Urinary bladder (tissue), 4 donors: ENCODE results near the gene TFE3. TPM values are rescaled to one million over a fixed set of nuclear protein-coding genes. Genes with fewer than 3 reads are reported as not detected.
"Not testable (repeated sequence)": the region's sequence is repeated elsewhere in the genome, so short reads cannot be mapped to it uniquely, and the experiment has no call there.

Experiments
- DNase-seq: peaks from one replicate; pipeline ENCODE4 v3.0.0-alpha.2; 2015; ENCODE audit errors: extremely low spot score
- H3K27ac ChIP-seq: one replicate; pipeline ENCODE4 v1.5.1; 2013; ENCODE audit warnings: low read depth, mild to moderate bottlenecking, moderate library complexity
- H3K36me3 ChIP-seq: one replicate; pipeline ENCODE4 v1.6.1; 2013; ENCODE audit warnings: mild to moderate bottlenecking, moderate library complexity; ENCODE audit not compliant: insufficient read depth
- H3K4me1 ChIP-seq: one replicate; pipeline ENCODE4 v1.6.1; 2013; ENCODE audit warnings: mild to moderate bottlenecking, moderate library complexity; ENCODE audit not compliant: insufficient read depth
- H3K4me3 ChIP-seq: one replicate; pipeline ENCODE4 v1.5.1; 2013; ENCODE audit warnings: low read depth, low read length
- whole genome bisulfite sequencing: extraction: QIAGEN DNeasy Blood & Tissue Kit; methylation state at CpG from one replicate; pipeline ENCODE4 v1.1.7; 2013; 5-methylcytosine and 5-hydroxymethylcytosine counted together
- polyA plus RNA-seq: library from polyadenylated mRNA; stranded (reverse); fragments of 200-250 nt; gene quantifications from one replicate; pipeline ENCODE4 v1.2.3, GENCODE V29; 2013
- total RNA-seq: library from RNA; depleted of rRNA; stranded (reverse); fragments of >200 nt; gene quantifications from one replicate; pipeline ENCODE4 v1.2.3, GENCODE V29; 2014
- donor health status: healthy with polysubstance abuse.
- donor health status: healthy.

The TFE3 gene
- total and polyA plus RNA-seq, 2 donors, result 11.7 to 63.5 TPM

GRCh38 chrX:49002091-49002935 lies 40.8 kb downstream of the TFE3 start, which contains the start of gene GRIPAP1:
Gene GRIPAP1, minus strand, starts transcription at chrX:49002264. Its CDS starts 35 bp downstream, at chrX:49002229.
- no peaks in the 10 kb centered on the region for H3K36me3 ChIP-seq
- WGBS, result under 1% methylated on average over 38 of the region's 38 CpGs
- peak within 1 kb of the TSS; percentile 70 for H3K4me3 ChIP-seq
- DNase-seq, result peak; percentile 78
- peak within 1 kb of the TSS; percentile 87 for H3K27ac ChIP-seq
- no peaks in the 10 kb centered on the region for H3K4me1 ChIP-seq

GRCh38 chrX:49001521-49002090 lies 41.6 kb downstream of the TFE3 start:
- DNase-seq, result peak; percentile 0
- H3K4me3 ChIP-seq, result peak overlapping the region; percentile 70
- no peak overlapping the region for H3K27ac ChIP-seq
- WGBS, result 2% methylated on average over 17 of the region's 17 CpGs
- no peaks in the 10 kb centered on the region for H3K4me1 ChIP-seq
- peaks cover 3% of the 10 kb centered on the region for H3K36me3 ChIP-seq

DNA sequence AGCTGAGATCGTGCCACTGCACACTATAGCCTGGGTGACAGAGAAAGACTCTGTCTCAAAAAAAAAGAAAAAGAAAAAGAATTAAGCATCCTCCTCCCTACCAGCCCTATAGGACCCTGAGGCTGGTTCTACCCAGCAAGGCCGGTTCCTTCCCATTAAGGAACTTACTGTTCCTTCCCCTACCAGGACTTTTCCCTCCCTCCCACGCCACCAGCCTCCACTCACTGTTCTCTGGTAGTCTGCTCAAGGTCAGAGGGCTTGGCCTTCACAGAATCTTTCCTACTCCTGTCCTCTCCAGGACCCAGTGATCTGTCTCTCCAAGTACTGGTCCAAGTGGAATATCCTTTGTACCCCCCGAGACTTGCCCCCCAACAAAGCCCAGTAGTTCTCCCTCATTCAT lies 42.5 kb downstream of the TFE3 start:
- 98% methylated on average over 4 of the region's 4 CpGs for WGBS
- no peaks in the 10 kb centered on the region for H3K4me1 ChIP-seq
- no peak overlapping the region for H3K4me3 ChIP-seq
- no peak for DNase-seq
- H3K27ac ChIP-seq, result no peak overlapping the region
- H3K36me3 ChIP-seq, result peaks cover 3% of the 10 kb centered on the region

DNA sequence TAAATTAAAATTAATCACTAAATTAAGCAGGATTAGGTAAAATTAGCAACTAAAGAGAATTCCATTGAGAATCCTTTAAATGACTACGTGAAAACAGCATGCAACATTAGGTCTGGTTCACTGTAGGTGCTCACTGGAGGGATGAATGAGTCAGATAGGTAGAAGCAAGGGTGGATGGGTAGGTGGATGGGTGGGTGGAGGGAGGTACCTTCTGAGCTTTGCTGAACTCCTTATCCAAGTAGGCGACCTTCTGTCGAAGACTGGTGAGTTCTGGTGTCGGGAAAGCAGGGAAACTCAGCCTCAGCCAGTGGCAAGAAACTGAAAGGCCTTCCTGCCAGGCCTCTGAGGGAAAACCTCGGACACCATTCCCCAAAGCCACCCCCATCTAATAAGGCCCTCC lies 44.1 kb downstream of the TFE3 start:
- no peak overlapping the region for H3K4me3 ChIP-seq
- DNase-seq, result no peak
- no peaks in the 10 kb centered on the region for H3K4me1 ChIP-seq
- WGBS, result 92% methylated on average over 5 of the region's 5 CpGs
- H3K36me3 ChIP-seq, result peaks cover 3% of the 10 kb centered on the region
- H3K27ac ChIP-seq, result no peak overlapping the region

DNA sequence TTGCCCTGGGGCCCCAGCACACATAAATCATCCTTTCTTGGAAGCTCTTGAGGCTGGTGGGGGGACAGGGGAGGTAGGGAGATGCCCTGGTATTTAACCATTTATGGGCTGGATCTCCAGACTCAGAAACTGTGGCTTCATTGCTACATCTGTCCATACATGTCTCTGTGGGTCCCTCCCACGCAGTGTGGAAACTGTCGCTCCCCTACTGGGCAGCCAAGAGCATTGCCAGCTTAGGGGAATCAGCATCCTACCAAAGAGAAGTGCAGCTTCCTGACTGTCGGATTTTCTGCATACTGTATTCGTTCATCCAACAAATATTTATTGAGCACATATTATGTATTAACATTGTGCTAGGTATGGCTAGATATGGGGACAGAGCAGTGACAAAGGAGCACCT lies 44.8 kb downstream of the TFE3 start:
- H3K4me1 ChIP-seq, result no peaks in the 10 kb centered on the region
- H3K4me3 ChIP-seq, result no peak overlapping the region
- peaks cover 3% of the 10 kb centered on the region for H3K36me3 ChIP-seq
- DNase-seq, result no peak
- 91% methylated on average over 4 of the region's 4 CpGs for WGBS
- H3K27ac ChIP-seq, result no peak overlapping the region

DNA sequence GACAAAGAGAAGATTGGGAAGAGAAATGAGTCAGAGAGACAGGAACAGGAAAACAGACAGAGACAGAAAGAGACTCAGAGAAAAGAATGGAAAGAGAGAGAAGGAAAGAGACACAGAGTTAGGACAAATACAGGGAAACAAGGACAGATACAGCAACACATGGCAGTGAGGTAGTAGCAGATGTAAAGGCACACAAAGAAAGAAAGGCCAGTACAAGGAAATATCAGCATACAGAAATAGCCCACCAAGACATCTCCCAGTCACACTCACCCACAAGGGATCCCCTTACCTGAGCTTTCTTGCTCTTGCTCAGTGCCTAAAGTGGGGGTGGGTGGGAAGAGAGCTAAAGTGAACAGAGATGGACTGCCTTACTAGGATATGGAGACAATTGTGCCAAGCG lies 45.3 kb downstream of the TFE3 start:
- H3K36me3 ChIP-seq, result peaks cover 3% of the 10 kb centered on the region
- no peak for DNase-seq
- WGBS, result 82% methylated on average over 1 of the region's 1 CpG

GRCh38 chrX:48997455-48997854 lies 45.7 kb downstream of the TFE3 start:
- Histone ChIP-seq H3K4me1 (no peaks in the 10 kb centered on the region), H3K36me3 (peaks cover 3% of the 10 kb centered on the region), H3K4me3 (no peak overlapping the region), H3K27ac (no peak overlapping the region)
- DNase-seq, result no peak
- 97% methylated on average over 3 of the region's 3 CpGs for WGBS

More for the DNA sequence above, 45.3 kb downstream of the TFE3 start:
- H3K4me1 ChIP-seq, result no peaks in the 10 kb centered on the region
- no peak overlapping the region for H3K4me3 ChIP-seq
- H3K27ac ChIP-seq, result no peak overlapping the region

DNA sequence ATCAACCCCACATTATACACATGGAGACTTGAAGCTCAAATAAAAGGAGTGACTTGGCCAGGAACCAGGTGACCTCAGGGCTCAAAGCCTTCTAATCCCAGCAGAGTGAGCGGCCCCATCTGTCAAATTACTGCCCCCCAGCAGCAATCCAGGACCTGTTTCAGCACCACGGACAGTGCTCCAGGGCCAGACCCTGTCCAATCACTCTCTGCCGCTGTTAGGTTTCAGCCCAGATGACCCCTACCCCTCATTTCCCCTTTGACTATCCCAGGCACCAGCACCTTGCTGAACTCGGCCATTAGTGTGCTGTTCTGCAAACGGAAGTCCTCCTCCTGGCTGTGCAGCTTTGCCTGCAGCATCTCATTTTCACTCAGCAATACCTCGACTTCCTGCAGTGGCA lies 46.2 kb downstream of the TFE3 start:
- WGBS, result 65% methylated on average over 6 of the region's 6 CpGs
- Histone ChIP-seq H3K4me1 (no peaks in the 10 kb centered on the region), H3K27ac (no peak overlapping the region), H3K4me3 (no peak overlapping the region), H3K36me3 (peaks cover 3% of the 10 kb centered on the region)
- no peak for DNase-seq

GRCh38 chrX:48992341-48992740 lies 50.8 kb downstream of the TFE3 start:
- Histone ChIP-seq H3K27ac (no peak overlapping the region), H3K4me1 (no peaks in the 10 kb centered on the region), H3K36me3 (peaks cover 5% of the 10 kb centered on the region), H3K4me3 (no peak overlapping the region)
- no peak for DNase-seq

GRCh38 chrX:48989483-48989882 lies 53.7 kb downstream of the TFE3 start:
- no peak overlapping the region for H3K4me3 ChIP-seq
- no peaks in the 10 kb centered on the region for H3K4me1 ChIP-seq
- no peak overlapping the region for H3K27ac ChIP-seq
- DNase-seq, result no peak
- WGBS, result 68% methylated on average over 4 of the region's 4 CpGs
- peaks cover 6% of the 10 kb centered on the region for H3K36me3 ChIP-seq

GRCh38 chrX:48983896-48984295 lies 59.3 kb downstream of the TFE3 start:
- H3K4me3 ChIP-seq, result no peak overlapping the region
- H3K27ac ChIP-seq, result no peak overlapping the region
- H3K4me1 ChIP-seq, result no peaks in the 10 kb centered on the region
- WGBS, result 71% methylated on average over 3 of the region's 3 CpGs
- H3K36me3 ChIP-seq, result peaks cover 12% of the 10 kb centered on the region
- DNase-seq, result no peak

- WGBS, result 93% methylated on average over 17 of the region's 17 CpGs
- Histone ChIP-seq H3K4me1 (no peaks in the 10 kb centered on the region), H3K36me3 (peaks cover 12% of the 10 kb centered on the region), H3K27ac (no peak overlapping the region), H3K4me3 (no peak overlapping the region)
- no peak for DNase-seq
These were observed 60.1 kb downstream of the TFE3 start for GRCh38 chrX:48983081-48983480.

DNA sequence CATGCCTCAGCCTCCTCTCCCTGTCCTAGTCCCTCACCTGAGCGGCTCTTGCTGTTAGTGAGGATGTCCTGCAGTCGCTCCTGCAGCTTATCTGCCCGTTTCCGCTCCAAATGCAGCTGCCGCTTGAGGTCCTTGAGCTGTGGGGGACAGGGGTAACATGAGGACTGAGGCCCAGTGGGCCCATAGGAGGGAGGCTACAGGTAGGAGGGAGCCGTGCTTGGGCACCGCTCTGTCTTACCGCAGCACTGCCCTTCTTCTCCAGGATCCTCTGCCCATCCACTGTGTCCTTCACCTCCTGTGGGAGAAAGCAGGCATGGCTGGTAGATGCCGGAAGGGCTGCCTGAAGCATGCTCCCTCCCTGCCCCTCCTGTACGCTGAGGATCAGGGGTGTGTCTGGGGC lies 62.0 kb downstream of the TFE3 start:
- no peak for DNase-seq
- H3K4me3 ChIP-seq, result no peak overlapping the region
- H3K4me1 ChIP-seq, result no peaks in the 10 kb centered on the region
- 91% methylated on average over 10 of the region's 10 CpGs for WGBS
- H3K27ac ChIP-seq, result no peak overlapping the region
- peaks cover 10% of the 10 kb centered on the region for H3K36me3 ChIP-seq

DNA sequence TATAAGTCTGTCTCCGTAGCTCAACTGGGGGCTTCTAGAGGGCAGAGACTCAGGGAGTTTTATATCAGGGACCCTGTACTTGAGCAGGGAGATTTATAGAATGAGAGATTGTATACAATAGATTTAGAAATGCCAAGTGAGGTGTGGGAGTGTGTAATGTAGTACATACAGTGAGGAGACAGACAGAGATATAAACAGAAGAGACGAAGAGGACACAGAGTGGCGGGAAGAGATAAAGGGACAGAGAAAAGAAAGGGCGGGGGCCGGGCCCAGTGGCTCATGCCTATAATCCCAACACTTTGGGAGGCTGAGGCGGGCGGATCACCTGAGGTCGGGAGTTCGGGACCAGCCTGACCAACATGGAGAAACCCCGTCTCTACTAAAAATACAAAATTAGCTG lies 62.8 kb downstream of the TFE3 start:
- not testable (repeated sequence) for H3K27ac ChIP-seq, DNase-seq, H3K4me1 ChIP-seq, H3K4me3 ChIP-seq
- H3K36me3 ChIP-seq, result peaks cover 13% of the 10 kb centered on the region
- WGBS, result 82% methylated on average over 6 of the region's 10 CpGs
